GM12878 (cell line): ENCODE measurements around the gene IGFLR1. TPM values are rescaled to one million over a fixed set of nuclear protein-coding genes. Genes with fewer than 3 reads are reported as not detected.

Source experiments
- ATAC-seq: fragments of 200-7000 bp; cut with Tn5 transposase; 3 replicates; pipeline ENCODE4 v1.9.1; 2020; ENCODE audit warnings: mild to moderate bottlenecking, moderate library complexity
- BruUV-seq: library from RNA; stranded (reverse); fragments of 400-500 nt; replicated peaks from 2 replicates; lab custom pipeline; 2021; lab: Mats Ljungman, UMichigan
- CTCF ChIA-PET: fragments of 300-600 bp; sonication (Branson Sonifier 250); formaldehyde crosslinking; extraction: SDS; loops from one replicate; lab custom pipeline; 2021; ENCODE audit warnings: inconsistent platforms; lab: Yijun Ruan, JAX
- POLR2A ChIA-PET: fragments of 350-600 bp; formaldehyde crosslinking; extraction: SDS; loops from one replicate; lab custom pipeline; 2021; ENCODE audit warnings: inconsistent platforms; lab: Charles Lee
- RAD21 ChIA-PET: fragments of 300-600 bp; sonication (Branson Sonifier 250); formaldehyde crosslinking; loops from one replicate; lab custom pipeline; 2023; ENCODE audit warnings: antibody characterized with exemption; ENCODE audit not compliant: unreplicated experiment; lab: Charles Lee
- SMC1A ChIA-PET: fragments of 300-600 bp; sonication (Branson Sonifier 250); formaldehyde crosslinking; loops from one replicate; lab custom pipeline; 2023; ENCODE audit not compliant: unreplicated experiment, uncharacterized antibody; lab: Charles Lee
- DNase-seq: peaks from one replicate; pipeline ENCODE4 v3.0.0-alpha.2; 2011; ENCODE audit warnings: low read depth, low spot score
- FAIRE-seq: peaks from 3 replicates; lab custom pipeline; 2011; peaks lifted over from hg19 to GRCh38; lab: Jason Lieb, UNC
- H2AFZ ChIP-seq: 2 replicates; pipeline ENCODE4 v1.6.0; 2011; ENCODE audit warnings: low read depth, low read length, control low read depth; ENCODE audit not compliant: control insufficient read depth
- H3K27ac ChIP-seq: 2 replicates; pipeline ENCODE4 v1.5.1; 2011; ENCODE audit warnings: control low read depth; ENCODE audit not compliant: control insufficient read depth, insufficient read depth
- H3K27me3 ChIP-seq, 2 experiments: replicated peaks in 1 of 2; 2 replicates each; pipeline versions ENCODE4 v1.6.0 to v1.6.1; 2011; ENCODE audit warnings: low read length in 1 of 2; ENCODE audit not compliant: control insufficient read depth in 2 of 2, insufficient read depth in 2 of 2
- H3K36me3 ChIP-seq, 2 experiments: 2 replicates each; pipeline ENCODE4 v1.5.1; 2011; ENCODE audit warnings: low read length in 1 of 2; ENCODE audit not compliant: control insufficient read depth in 2 of 2, insufficient read depth in 2 of 2
- H3K4me1 ChIP-seq: 2 replicates; pipeline ENCODE4 v1.6.1; 2011; ENCODE audit warnings: mild to moderate bottlenecking, low read length, moderate library complexity, mixed read lengths; ENCODE audit not compliant: control insufficient read depth, insufficient read depth
- H3K4me2 ChIP-seq: 2 replicates; pipeline ENCODE4 v1.6.0; 2011; ENCODE audit warnings: control low read depth; ENCODE audit not compliant: control insufficient read depth, insufficient read depth
- H3K4me3 ChIP-seq: fragments of 200-600 bp; sonication (generic); 2 replicates; pipeline ENCODE4 v1.5.1; 2016
- H3K79me2 ChIP-seq: 2 replicates; pipeline ENCODE4 v1.6.0; 2011; ENCODE audit warnings: low read length; ENCODE audit not compliant: control insufficient read depth, insufficient read depth
- H3K9ac ChIP-seq: 2 replicates; pipeline ENCODE4 v1.8.0; 2011; ENCODE audit warnings: low read length, control low read depth, mixed read lengths; ENCODE audit not compliant: control insufficient read depth, insufficient read depth
- H3K9me3 ChIP-seq: replicated peaks from 3 replicates; pipeline ENCODE4 v1.5.1; 2011; ENCODE audit warnings: mild to moderate bottlenecking, low read length; ENCODE audit not compliant: control insufficient read depth, insufficient read depth
- H4K20me1 ChIP-seq: 2 replicates; pipeline ENCODE4 v1.6.0; 2011; ENCODE audit not compliant: control insufficient read depth, insufficient read depth
- BRCA1 ChIP-seq: IDR thresholded peaks from 2 replicates; pipeline ENCODE4 v1.6.1; 2011; ENCODE audit warnings: low read depth, low read length, improper control_type of control experiment
- CREM ChIP-seq: IDR thresholded peaks from 2 replicates; pipeline ENCODE4 v1.6.1; 2014; ENCODE audit warnings: antibody characterized with exemption, low read depth
- CTCF ChIP-seq, 3 experiments: IDR thresholded peaks in 2 of 3; conservative IDR thresholded peaks in 1 of 3; 2 replicates each; pipeline ENCODE4 v1.5.1; 2011; ENCODE audit warnings: low read depth in 3 of 3, low read length in 3 of 3, mild to moderate bottlenecking in 3 of 3, control low read depth in 2 of 3, moderate library complexity in 2 of 3, inconsistent platforms in 1 of 3, mixed read lengths in 1 of 3; ENCODE audit not compliant: control insufficient read depth in 2 of 3, insufficient read depth in 1 of 3; ENCODE audit errors: extremely low read depth in 1 of 3
- E4F1 ChIP-seq: fragments of 450-650 bp; IDR thresholded peaks from 2 replicates; pipeline ENCODE4 v1.6.1; 2018; ENCODE audit warnings: borderline replicate concordance, mild to moderate bottlenecking; ENCODE audit not compliant: partially characterized antibody
- EED ChIP-seq: sonication (generic); IDR thresholded peaks from 2 replicates; pipeline ENCODE4 v1.6.1; 2016; ENCODE audit warnings: antibody characterized with exemption, low read depth
- HCFC1 ChIP-seq: fragments of 150-350 bp; IDR thresholded peaks from 2 replicates; pipeline ENCODE4 v1.6.1; 2014; ENCODE audit warnings: low read length
- HDGF ChIP-seq: fragments of 450-650 bp; IDR thresholded peaks from 2 replicates; pipeline ENCODE4 v1.6.1; 2016; ENCODE audit warnings: antibody characterized with exemption
- IRF4 ChIP-seq: IDR thresholded peaks from 2 replicates; pipeline ENCODE4 v1.6.1; 2011; ENCODE audit warnings: low read depth, low read length
- MTA3 ChIP-seq: IDR thresholded peaks from 2 replicates; pipeline ENCODE4 v1.6.1; 2012; ENCODE audit warnings: low read length, inconsistent platforms, borderline replicate concordance
- POLR2AphosphoS5 ChIP-seq: IDR thresholded peaks from 2 replicates; pipeline ENCODE4 v1.6.1; 2011; ENCODE audit warnings: mild to moderate bottlenecking, low read length, inconsistent platforms
- SIN3A ChIP-seq: IDR thresholded peaks from 2 replicates; pipeline ENCODE4 v1.6.1; 2012; ENCODE audit warnings: low read depth, low read length, improper control_type of control experiment
- SMAD5 ChIP-seq: IDR thresholded peaks from 2 replicates; pipeline ENCODE4 v1.6.1; 2016; ENCODE audit warnings: antibody characterized with exemption, low read depth
- USF1 ChIP-seq: IDR thresholded peaks from 2 replicates; pipeline ENCODE4 v1.6.1; 2011; ENCODE audit warnings: borderline replicate concordance, low read depth, mild to moderate bottlenecking, moderate library complexity, mixed read lengths, low read length; ENCODE audit not compliant: insufficient read depth; ENCODE audit errors: extremely low read length
- WGBS: methylation state at CpG from one replicate; pipeline ENCODE4 v1.1.6; 2016; ENCODE audit warnings: low lambda C conversion rate; ENCODE audit not compliant: insufficient replicate concordance, insufficient coverage; ENCODE audit errors: missing lambda C conversion rate; 5-methylcytosine and 5-hydroxymethylcytosine counted together
- in situ Hi-C: fragments of 300-500 bp; cut with MboI; formaldehyde crosslinking; loops from 9 replicates; pipeline ENCODE4 v1.14.3; 2018; ENCODE audit warnings: mixed read lengths
- intact Hi-C: fragments of 100-400 bp; cut with micrococcal nuclease; formaldehyde crosslinking; loops from one replicate; pipeline ENCODE4 v1.14.2; 2022; ENCODE audit not compliant: unreplicated experiment
- polyA plus RNA-seq, 11 experiments: library from polyadenylated mRNA; depleted of rRNA in 4 of 11; unstranded in 6 of 11; stranded (reverse) in 5 of 11; fragments of >200 nt; fragmentation: Nextera tagmentation in 4 of 11; fragmentation: Illumina TruSeq in 1 of 11; extraction: Ambion mirVana in 4 of 11; extraction: Trizol in 1 of 11; gene quantifications; 1 replicate in 1 of 11; 2 replicates in 10 of 11; pipeline versions ENCODE4 v1.2.1 to v1.2.3, GENCODE V29; 2011 to 2016; ENCODE audit warnings: inconsistent platforms in 2 of 11, missing spikeins in 2 of 11, low read depth in 1 of 11
- total RNA-seq, 4 experiments: library from RNA; depleted of rRNA in 3 of 4; stranded (reverse); fragments of >200 nt in 3 of 4; fragmentation: Illumina TruSeq in 1 of 4; extraction: Trizol in 1 of 4; gene quantifications; 2 replicates each; pipeline versions ENCODE4 v1.2.1 to v1.2.3, GENCODE V29; 2013 to 2021

Gene IGFLR1
- total and polyA plus RNA-seq, 10 of the 15 experiments (the other 5 are each of a cell fraction or from before 2014, with no cell fraction given), result 2.5 to 39.9 (median 24.8) TPM

GRCh38 chr19:35716801-35717664, 25.2 kb downstream of the IGFLR1 start (continued):
- TF ChIP-seq EED (peak; percentile 14; the same call in 1 of the 2 replicates), SMAD5 (no peak), CREM (peak; percentile 90; the same call in 1 of the 2 replicates), BRCA1 (no peak), CTCF (IDR thresholded peaks at IDR 0.05 in 2 of 3, conservative IDR thresholded peaks at IDR 0.05 in 1 of 3; ENCODE audit: control insufficient read depth in 2 of 3, extremely low read depth in 1 of 3, insufficient read depth in 1 of 3, low read depth in 3 of 3, low read length in 3 of 3) (peak; percentile 53 to 76 (median 74))

- POLR2A ChIA-PET, result interaction anchor here (6.3 to 12.1 kb wide), 2 partner anchors 17 to 27 kb away, joined by 91 to 516 read pairs; partner anchors contain the start of genes IGFLR1, PSENEN, U2AF1L4 and ZBTB32
- H3K4me1 ChIP-seq, result peaks cover 40% of the 10 kb centered on the region
- no peaks in the 10 kb centered on the region for H3K9me3 ChIP-seq
- H2AFZ ChIP-seq, result peak overlapping the region; percentile 83
- peak overlapping the region; percentile 77 for H3K9ac ChIP-seq
- RAD21 ChIA-PET, result interaction anchor here (3.6 to 6.3 kb wide), 2 partner anchors 17 to 24 kb away, joined by 13 to 430 read pairs; partner anchors contain the start of gene ZBTB32
- intact Hi-C loops (loop anchor here (2.0 kb wide), 1 partner anchor 25 kb away; no protein-coding TSS in a partner anchor), in situ Hi-C loops (no loop called here)
- SMC1A ChIA-PET, result interaction anchor here (1.1 to 6.3 kb wide), 2 partner anchors 18 to 29 kb away, joined by 3 to 375 read pairs; partner anchors contain the start of genes PSENEN and ZBTB32
- peaks cover 0 to under 1% of the 10 kb centered on the region in 2 experiments; a peak in 2 of 4 replicates for H3K36me3 ChIP-seq
- CTCF ChIA-PET, result interaction anchor here (2.7 to 7.3 kb wide), 4 partner anchors 15 to 167 kb away, joined by 10 to 271 read pairs (median 46); partner anchors contain the start of genes PSENEN and U2AF1L4
- DNase-seq (no peak), FAIRE-seq (no peak), ATAC-seq (peak; percentile 1; the same call in 2 of the 3 replicates)
- no peaks in the 10 kb centered on the region for H4K20me1 ChIP-seq
- H3K4me2 ChIP-seq, result peak overlapping the region; percentile 99
- H3K79me2 ChIP-seq, result peaks cover 68% of the 10 kb centered on the region
- peak overlapping the region; percentile 82 for H3K4me3 ChIP-seq
- BruUV-seq, result no TSS peak
- WGBS, result 2% methylated on average over 52 of the region's 52 CpGs
- H3K27me3 ChIP-seq, result no peaks in the 10 kb centered on the region
- peak overlapping the region; percentile 95 for H3K27ac ChIP-seq
- TF ChIP-seq HDGF, result peak; percentile 83; the same call in 1 of the 2 replicates
- no peak for TF ChIP-seq HCFC1
- TF ChIP-seq MTA3, result peak; percentile 23; the same call in 1 of the 2 replicates
- no peak for TF ChIP-seq E4F1
- TF ChIP-seq SIN3A, result 0 out of 2 replicates have a peak, but pooled peaks have one; percentile 21
- TF ChIP-seq USF1, result no peak
- 0 out of 2 replicates have a peak, but pooled peaks have one; percentile 10 for TF ChIP-seq POLR2AphosphoS5
- no peak for TF ChIP-seq IRF4
Observed at GRCh38 chr19:35715981-35716800, 26.1 kb downstream of the IGFLR1 start.
